MM.1S (cell line): Measurements from ENCODE around the gene MMP25.

Source experiments
- EZH2 ChIP-seq: fragments of 300-600 bp; sonication (generic); optimal IDR thresholded peaks from 2 replicates; pipeline ENCODE3; 2017; ENCODE audit warnings: low read depth, mild to moderate bottlenecking, antibody characterized with exemption, low read length, mixed read lengths
- EZH2phosphoT487 ChIP-seq: fragments of 300-600 bp; sonication (generic); IDR thresholded peaks from 2 replicates; pipeline ENCODE4 v1.6.1; 2018; ENCODE audit warnings: antibody characterized with exemption, low read length
- TF ChIP-seq, protein P1 (sequence below): fragments of 300-600 bp; sonication (generic); IDR thresholded peaks from 2 replicates; pipeline ENCODE4 v1.5.1; 2016; ENCODE audit warnings: antibody characterized with exemption, low read length, mixed read lengths

- TF ChIP-seq, protein P1, sequence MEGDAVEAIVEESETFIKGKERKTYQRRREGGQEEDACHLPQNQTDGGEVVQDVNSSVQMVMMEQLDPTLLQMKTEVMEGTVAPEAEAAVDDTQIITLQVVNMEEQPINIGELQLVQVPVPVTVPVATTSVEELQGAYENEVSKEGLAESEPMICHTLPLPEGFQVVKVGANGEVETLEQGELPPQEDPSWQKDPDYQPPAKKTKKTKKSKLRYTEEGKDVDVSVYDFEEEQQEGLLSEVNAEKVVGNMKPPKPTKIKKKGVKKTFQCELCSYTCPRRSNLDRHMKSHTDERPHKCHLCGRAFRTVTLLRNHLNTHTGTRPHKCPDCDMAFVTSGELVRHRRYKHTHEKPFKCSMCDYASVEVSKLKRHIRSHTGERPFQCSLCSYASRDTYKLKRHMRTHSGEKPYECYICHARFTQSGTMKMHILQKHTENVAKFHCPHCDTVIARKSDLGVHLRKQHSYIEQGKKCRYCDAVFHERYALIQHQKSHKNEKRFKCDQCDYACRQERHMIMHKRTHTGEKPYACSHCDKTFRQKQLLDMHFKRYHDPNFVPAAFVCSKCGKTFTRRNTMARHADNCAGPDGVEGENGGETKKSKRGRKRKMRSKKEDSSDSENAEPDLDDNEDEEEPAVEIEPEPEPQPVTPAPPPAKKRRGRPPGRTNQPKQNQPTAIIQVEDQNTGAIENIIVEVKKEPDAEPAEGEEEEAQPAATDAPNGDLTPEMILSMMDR = no peak
- TF ChIP-seq EZH2phosphoT487 (no peak), EZH2 (no peak)
These were observed 39.7 kb downstream of the MMP25 start for GRCh38 chr16:3085868-3086595.
